CD4-positive, alpha-beta T cell treated with Interleukin-6 at 100 ng/mL for 8 hours (primary cell): Measurements from ENCODE around the gene EYS.
"Not testable (repeated sequence)": the region's sequence is repeated elsewhere in the genome, so short reads cannot be mapped to it uniquely, and the experiment has no call there.

ENCODE experiments used
- DNase-seq: peaks from one replicate; pipeline ENCODE4 v3.0.0-alpha.2; 2020; ENCODE audit warnings: mixed read lengths, low spot score

Gene EYS

GRCh38 chr6:63947792-63948529 is 1759.1 kb downstream of the EYS start:
- no peak for DNase-seq

DNA sequence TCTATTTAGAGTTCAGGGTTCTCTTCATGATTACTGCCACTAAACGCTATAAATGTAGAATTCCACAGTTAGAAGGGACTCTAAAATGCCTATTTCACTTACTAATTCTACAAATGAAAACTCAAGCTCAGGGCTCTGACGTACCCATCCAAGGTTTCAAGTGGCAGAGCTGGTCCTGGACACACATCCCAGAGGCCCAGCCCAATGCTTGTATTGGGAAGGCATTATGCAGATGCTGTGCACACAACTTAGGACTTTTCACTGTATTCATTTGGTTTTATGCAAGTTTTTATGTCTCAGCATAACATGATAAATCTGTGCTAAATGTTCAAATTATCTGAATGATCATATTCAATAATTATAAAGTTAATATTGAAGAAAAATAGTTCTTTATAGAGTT is 1761.0 kb downstream of the EYS start:
- DNase-seq = no peak

- no peak for DNase-seq
Measured at GRCh38 chr6:63943826-63944225, 1763.2 kb downstream of the EYS start.

GRCh38 chr6:63941747-63942470 is 1765.1 kb downstream of the EYS start:
- DNase-seq = no peak

GRCh38 chr6:63940056-63940455 is 1767.0 kb downstream of the EYS start:
- DNase-seq = no peak

DNA sequence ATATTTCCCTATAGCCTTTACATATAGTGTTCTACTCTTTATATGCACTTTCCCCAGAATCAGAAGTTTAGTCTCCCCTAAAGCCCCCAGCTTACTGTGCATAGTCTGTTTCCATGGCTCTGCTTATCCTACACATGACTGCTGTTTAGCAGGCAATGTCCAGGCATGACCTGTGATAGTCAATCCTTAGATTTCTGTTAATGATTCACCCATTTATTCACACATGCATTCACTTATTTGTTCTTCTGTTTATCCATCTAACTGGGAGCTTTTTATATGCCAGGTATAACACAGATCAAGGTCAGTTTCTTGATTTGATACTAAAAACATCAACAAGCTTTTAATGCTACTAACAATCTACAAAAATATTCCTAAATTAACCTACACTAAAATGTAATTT is 1770.6 kb downstream of the EYS start:
- no peak for DNase-seq

- DNase-seq = no peak
Measured at GRCh38 chr6:63935732-63936131, 1771.3 kb downstream of the EYS start.

GRCh38 chr6:63933948-63934347 is 1773.1 kb downstream of the EYS start:
- DNase-seq = not testable (repeated sequence)

DNA sequence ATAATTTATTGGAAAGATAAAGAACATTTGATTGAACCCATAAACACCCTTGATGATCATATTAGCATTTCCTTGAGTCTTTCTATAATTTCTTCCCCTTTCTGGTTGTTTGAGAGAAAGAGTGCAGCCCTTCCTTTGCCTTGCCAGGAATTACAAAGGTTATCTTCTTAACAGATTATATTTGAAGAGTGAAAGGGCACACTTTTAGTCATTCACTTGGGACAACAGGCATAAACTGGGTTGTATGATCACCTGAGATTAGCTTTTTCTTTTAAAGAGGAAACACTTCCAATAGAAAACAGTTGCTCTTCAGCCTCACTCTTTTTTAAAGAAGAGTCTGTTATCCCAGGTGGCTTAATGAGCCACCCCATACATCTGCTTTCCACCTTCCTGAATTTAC is 1776.2 kb downstream of the EYS start:
- no peak for DNase-seq

GRCh38 chr6:63929111-63929510 is 1777.9 kb downstream of the EYS start:
- no peak for DNase-seq

GRCh38 chr6:63928613-63929012 is 1778.4 kb downstream of the EYS start:
- DNase-seq = no peak

DNA sequence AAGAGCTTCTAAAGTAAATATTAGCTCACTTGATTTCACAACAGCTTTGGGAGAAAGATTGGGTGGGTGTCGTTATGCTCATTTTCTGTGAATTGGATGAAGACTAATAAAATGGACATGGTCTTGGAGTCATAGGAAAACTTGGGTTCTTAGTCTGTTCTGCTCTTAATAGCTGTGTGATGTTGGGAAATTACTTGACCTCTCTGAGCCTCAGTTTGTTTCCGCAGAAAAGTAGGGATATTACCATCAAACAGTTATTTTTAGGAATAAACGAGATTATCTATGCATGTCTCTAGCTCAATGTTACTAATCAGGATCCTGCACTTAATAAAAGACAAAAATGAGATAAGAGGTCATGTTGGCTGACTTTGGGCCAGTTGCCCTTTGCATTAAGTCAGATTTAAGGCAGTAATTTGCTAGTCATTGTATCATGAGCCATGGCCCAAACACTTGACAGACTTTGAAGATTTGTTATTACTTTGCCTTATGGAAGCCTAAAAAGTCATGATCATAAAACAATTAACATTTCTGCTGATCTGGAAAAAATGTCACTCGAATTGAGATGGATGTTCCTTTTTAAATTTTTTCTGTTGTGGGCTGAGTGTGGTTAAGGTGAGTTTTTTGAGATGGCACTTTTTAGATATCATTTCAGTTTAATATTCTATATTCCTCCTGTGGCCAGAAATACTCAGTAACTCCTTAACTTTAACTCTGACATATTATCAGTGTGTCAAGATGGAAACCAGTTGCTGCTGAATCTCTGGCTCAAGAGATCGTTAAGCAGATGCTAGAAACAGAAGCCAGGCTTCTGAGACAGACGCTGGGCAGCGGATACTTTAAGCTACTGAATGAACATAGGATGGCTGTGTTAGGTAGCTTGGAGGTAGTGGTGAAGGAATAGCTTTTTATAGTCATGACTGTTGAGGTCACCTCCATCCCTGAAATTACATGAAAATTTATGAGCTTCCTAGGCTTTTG is 1779.8 kb downstream of the EYS start:
- no peak for DNase-seq

GRCh38 chr6:63926258-63926780 is 1780.7 kb downstream of the EYS start:
- no peak for DNase-seq

GRCh38 chr6:63923139-63923739 is 1783.8 kb downstream of the EYS start:
- no peak for DNase-seq

- no peak for DNase-seq
Measured at GRCh38 chr6:63919556-63920110, 1787.4 kb downstream of the EYS start.

DNA sequence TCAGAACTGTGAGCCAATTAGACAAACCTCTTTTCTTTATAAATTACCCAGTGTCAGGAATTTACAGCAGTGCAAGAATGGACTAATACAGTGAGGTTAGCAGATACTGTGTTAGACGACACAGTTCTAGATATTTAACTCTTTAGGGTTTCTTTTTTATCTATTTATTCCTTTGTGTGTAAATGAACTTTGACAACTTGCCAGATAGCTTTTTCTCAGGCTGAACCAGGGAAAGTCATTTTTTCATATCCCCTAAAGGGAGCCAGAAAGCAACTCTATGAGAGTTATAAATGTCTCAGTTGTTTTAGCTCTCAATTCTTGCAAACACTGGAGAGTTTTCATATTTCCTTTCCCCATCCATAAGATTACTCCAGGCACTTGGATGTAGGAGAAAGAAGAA is 1794.1 kb downstream of the EYS start:
- DNase-seq = no peak

DNA sequence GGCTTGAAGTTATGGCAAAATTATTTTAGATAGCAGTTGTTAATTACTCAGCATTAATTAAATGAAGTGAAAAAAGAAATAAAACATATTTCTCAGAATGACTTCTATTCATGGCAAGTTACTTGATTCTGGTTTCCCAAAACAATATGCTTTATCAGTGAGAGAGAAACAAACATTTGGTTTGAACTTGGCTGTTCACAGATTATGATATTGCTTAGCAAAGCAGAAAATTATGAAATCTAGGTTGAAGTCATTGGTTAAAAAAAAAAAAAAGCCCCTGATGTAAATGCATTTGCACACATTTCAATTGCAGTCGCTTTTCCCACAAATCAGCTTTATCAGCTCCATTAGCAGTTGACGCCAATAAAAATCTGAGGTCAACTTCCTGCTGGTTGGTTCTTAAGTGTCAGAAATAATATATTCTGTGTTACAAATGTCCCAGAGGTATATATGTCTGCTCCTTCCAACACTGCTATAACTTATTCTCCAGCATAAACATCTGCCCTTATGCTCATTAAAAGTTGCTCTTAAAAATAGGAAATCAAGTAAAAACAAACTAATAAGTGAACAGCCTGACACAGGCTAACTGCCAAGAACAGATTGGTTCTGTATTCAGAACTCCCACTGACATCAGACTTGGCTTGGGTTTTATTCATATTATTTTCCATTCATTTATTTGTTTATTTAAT is 1796.0 kb downstream of the EYS start:
- DNase-seq = no peak

- no peak for DNase-seq
Measured at GRCh38 chr6:63904650-63905248, 1802.3 kb downstream of the EYS start.

DNA sequence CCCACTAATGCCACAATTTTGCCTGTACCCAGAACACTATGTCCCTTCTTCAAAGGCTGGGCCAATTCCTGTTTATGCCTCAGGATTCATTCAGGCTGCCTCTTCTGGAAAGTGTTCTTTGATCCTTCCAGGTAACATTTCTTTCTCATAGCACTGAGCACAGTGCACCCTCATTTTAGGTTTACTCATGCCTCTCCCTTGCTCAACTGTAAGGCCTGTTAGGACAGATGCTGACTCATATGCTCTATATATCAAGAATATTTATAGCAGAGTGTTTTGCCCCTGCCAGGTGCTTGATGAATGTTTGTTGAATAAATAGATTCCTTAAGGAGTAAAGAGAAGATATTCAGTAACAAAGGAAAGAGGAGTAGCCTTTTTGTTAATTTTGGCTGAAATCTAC is 1807.5 kb downstream of the EYS start:
- no peak for DNase-seq

DNA sequence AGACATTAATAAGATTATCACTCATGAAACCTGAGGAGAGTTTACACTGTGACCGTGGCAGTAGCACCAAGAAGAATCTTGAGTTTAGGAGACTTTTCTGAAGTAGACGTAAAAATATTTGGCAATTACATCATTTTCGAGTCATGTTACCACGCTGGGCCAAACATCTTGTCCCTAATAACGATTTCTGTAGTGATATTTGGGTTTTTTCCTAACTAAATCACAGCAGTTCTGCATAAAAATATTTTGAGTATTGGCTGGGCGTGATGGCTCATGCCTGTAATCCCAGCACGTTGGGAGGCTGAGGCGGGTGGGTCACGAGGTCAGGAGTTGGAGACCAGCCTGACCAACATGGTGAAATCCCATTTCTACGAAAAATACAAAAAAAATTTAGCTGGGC is 1809.1 kb downstream of the EYS start:
- DNase-seq = no peak

DNA sequence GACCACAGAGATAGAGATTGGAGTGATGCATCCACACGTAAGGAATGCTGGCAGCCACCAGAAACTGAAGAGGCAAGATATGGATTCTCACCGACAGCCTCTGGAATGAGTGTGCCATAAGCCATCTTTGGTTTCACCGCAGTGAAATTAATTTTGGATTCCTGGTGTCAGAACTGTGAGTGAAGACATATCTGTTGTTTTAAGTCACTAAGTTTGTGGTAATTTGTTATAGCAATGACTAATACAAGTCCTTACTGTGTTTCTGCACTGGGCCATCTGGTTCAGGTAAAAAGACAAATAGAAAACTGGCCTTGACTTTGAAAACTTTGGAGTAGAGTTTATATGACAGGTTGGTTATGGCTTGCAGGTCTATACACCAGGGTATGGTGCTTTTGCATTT is 1809.6 kb downstream of the EYS start:
- DNase-seq = no peak
